OCI-LY3 (cell line): ENCODE results near the gene SRPK2.

Experiments used
- H2AFZ ChIP-seq: fragments of 200-600, 300-600 bp; shearing (Covaris generic); 2 replicates; pipeline ENCODE4 v1.6.0; 2014; ENCODE audit warnings: antibody characterized with exemption, low read depth, low read length
- H3K27ac ChIP-seq: fragments of 200-600, 300-600 bp; sonication (generic); 2 replicates; pipeline ENCODE4 v1.5.1; 2014; ENCODE audit warnings: mild to moderate bottlenecking, low read length, moderate library complexity, mixed read lengths
- H3K27me3 ChIP-seq: fragments of 200-600, 300-600 bp; sonication (generic); 2 replicates; pipeline ENCODE4 v1.6.1; 2014; ENCODE audit warnings: low read depth, low read length, mixed read lengths
- H3K36me3 ChIP-seq: fragments of 200-600, 300-600 bp; sonication (generic); replicated peaks from 2 replicates; pipeline ENCODE3; 2014; ENCODE audit warnings: low read depth, low read length, mixed read lengths
- H3K4me1 ChIP-seq: fragments of 300-600, 200-600 bp; sonication (generic); 2 replicates; pipeline ENCODE4 v1.6.1; 2014; ENCODE audit warnings: low read length, mixed read lengths
- H3K4me2 ChIP-seq: fragments of 200-600, 300-600 bp; sonication (generic); 2 replicates; pipeline ENCODE4 v1.6.1; 2014; ENCODE audit warnings: low read length, mixed read lengths
- H3K4me3 ChIP-seq: fragments of 300-600, 200-600 bp; sonication (generic); 2 replicates; pipeline ENCODE4 v1.5.1; 2014; ENCODE audit warnings: antibody characterized with exemption, mild to moderate bottlenecking, low read length, moderate library complexity
- H3K79me2 ChIP-seq: fragments of 300-600, 200-600 bp; shearing (Covaris generic); 2 replicates; pipeline ENCODE4 v1.6.1; 2014; ENCODE audit warnings: mild to moderate bottlenecking, low read length, mixed read lengths
- H3K9ac ChIP-seq: fragments of 300-600, 200-600 bp; shearing (Covaris generic); 2 replicates; pipeline ENCODE4 v1.6.0; 2014; ENCODE audit warnings: mild to moderate bottlenecking, low read length, moderate library complexity
- H3K9me3 ChIP-seq: fragments of 200-600, 300-600 bp; shearing (Covaris generic); 2 replicates; pipeline ENCODE4 v1.6.1; 2014; ENCODE audit warnings: low read length, mixed read lengths; ENCODE audit not compliant: insufficient read depth
- H4K20me1 ChIP-seq: fragments of 200-600, 300-600 bp; sonication (generic); 2 replicates; pipeline ENCODE4 v1.6.1; 2016; ENCODE audit warnings: low read length, mixed read lengths; ENCODE audit not compliant: insufficient read depth
- EZH2phosphoT487 ChIP-seq: fragments of 200-600 bp; shearing (Covaris generic); IDR thresholded peaks from 2 replicates; pipeline ENCODE4 v1.6.1; 2018; ENCODE audit warnings: antibody characterized with exemption, mixed run types, low read depth
- TF ChIP-seq, protein P1 (sequence below): fragments of 200-600, 300-600 bp; sonication (generic); IDR thresholded peaks from 2 replicates; pipeline ENCODE4 v1.5.1; 2014; ENCODE audit warnings: antibody characterized with exemption, low read length, low read depth

Gene SRPK2

DNA sequence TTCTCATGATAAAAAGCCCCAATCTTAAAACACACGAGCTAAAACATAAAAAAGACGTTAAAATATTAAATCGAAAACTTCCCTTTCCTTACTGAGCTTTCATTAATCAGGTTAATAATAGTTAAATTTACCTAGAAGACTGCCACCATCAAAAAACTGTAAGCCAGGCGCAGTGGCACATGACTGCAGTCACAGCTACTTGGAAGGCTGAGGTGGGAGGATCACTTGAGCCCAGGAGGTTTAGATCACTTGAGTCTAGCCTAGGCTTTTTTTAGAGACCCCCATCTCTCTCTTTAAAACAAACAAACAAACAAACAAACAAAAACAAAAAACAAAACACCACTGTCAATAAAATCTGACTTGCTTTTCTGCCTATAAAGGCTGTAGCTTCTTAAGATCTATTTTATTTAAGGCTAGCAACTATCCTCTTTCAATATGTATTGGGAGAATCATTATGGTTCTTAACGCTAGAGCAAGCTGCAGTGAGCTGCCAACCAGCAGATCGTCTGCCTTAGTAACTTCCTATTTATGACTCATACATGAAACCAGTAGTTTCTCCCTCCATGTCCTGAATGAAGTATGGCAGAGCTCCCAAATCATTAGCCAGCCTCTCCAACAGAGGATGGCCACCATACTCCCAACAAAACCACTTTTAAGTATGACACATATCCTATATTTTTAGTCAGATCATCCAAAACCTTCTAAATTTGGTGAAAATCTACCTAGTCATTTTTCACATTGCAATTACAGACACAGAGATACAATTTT, 163.7 kb downstream of the SRPK2 start:
- Histone ChIP-seq H3K27ac (peak overlapping the region; percentile 45; the same call in 1 of the 2 replicates), H3K79me2 (peaks cover 29% of the 10 kb centered on the region)

DNA sequence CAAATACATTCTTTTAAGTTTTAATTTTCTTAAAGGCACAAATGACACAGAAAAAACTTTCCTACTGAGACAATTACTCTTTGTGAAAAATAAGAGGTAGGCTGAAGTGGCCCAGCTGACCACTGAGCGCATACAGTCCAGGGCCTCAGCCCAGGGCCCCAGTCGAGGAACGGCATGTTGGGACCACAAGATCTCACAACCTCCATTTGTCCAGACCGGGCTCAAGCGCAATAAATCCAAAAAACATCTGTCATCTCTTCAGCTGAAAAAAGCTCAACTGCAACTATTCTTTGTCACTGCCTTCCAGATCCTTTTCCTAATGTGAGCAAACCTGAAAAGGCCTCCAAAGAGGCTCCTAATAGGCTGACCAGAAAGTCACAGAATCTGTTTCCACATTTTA, 165.8 kb downstream of the SRPK2 start:
- Histone ChIP-seq H3K4me3 (no peak overlapping the region), H3K27ac (no peak overlapping the region), H3K9me3 (no peaks in the 10 kb centered on the region), H3K36me3 (no peaks in the 10 kb centered on the region), H3K9ac (no peak overlapping the region), H3K27me3 (no peaks in the 10 kb centered on the region), H3K4me1 (peaks cover 13% of the 10 kb centered on the region), H3K79me2 (peaks cover 29% of the 10 kb centered on the region), H3K4me2 (no peak overlapping the region), H4K20me1 (no peaks in the 10 kb centered on the region; the same call in 1 of the 2 replicates), H2AFZ (no peak overlapping the region)
- TF ChIP-seq EZH2phosphoT487, result no peak
- TF ChIP-seq, protein P1, sequence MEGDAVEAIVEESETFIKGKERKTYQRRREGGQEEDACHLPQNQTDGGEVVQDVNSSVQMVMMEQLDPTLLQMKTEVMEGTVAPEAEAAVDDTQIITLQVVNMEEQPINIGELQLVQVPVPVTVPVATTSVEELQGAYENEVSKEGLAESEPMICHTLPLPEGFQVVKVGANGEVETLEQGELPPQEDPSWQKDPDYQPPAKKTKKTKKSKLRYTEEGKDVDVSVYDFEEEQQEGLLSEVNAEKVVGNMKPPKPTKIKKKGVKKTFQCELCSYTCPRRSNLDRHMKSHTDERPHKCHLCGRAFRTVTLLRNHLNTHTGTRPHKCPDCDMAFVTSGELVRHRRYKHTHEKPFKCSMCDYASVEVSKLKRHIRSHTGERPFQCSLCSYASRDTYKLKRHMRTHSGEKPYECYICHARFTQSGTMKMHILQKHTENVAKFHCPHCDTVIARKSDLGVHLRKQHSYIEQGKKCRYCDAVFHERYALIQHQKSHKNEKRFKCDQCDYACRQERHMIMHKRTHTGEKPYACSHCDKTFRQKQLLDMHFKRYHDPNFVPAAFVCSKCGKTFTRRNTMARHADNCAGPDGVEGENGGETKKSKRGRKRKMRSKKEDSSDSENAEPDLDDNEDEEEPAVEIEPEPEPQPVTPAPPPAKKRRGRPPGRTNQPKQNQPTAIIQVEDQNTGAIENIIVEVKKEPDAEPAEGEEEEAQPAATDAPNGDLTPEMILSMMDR, result no peak

More for the DNA sequence above, 163.7 kb downstream of the SRPK2 start:
- Histone ChIP-seq H2AFZ (no peak overlapping the region), H3K4me2 (peak overlapping the region; percentile 74), H4K20me1 (peaks cover 7% of the 10 kb centered on the region), H3K9me3 (no peaks in the 10 kb centered on the region), H3K4me1 (peaks cover 13% of the 10 kb centered on the region), H3K9ac (peak overlapping the region; percentile 26; the same call in 1 of the 2 replicates), H3K36me3 (no peaks in the 10 kb centered on the region), H3K27me3 (no peaks in the 10 kb centered on the region), H3K4me3 (peak overlapping the region; percentile 40)
- TF ChIP-seq EZH2phosphoT487, result no peak
- TF ChIP-seq, protein P1, result no peak

DNA sequence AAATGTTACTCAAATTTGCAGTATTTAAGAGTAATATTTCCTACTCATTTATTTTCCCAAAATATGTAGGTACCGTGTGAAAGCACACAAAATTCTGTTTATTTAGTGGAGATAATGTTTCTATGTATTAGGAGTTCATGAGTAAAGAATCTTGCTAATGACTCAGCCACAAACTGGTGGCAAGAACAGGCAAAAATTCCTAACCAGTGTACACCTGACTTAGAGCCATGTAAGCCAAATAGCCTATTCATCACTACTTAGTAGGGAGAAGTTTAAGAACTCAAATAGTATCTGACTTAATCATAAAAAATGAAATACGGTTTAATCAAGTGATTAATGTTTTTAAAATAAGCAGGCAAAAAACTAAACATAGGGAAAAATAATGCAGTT, 169.0 kb downstream of the SRPK2 start:
- H3K27me3 ChIP-seq, result no peaks in the 10 kb centered on the region
- H3K4me3 ChIP-seq, result no peak overlapping the region
- peaks cover 31% of the 10 kb centered on the region for H3K79me2 ChIP-seq
- no peaks in the 10 kb centered on the region for H3K36me3 ChIP-seq
- no peak overlapping the region for H3K4me2 ChIP-seq
- H4K20me1 ChIP-seq, result peaks cover 8% of the 10 kb centered on the region
- no peak overlapping the region for H3K9ac ChIP-seq
- H3K4me1 ChIP-seq, result peaks cover 3% of the 10 kb centered on the region
- H3K27ac ChIP-seq, result no peak overlapping the region
- no peak overlapping the region for H2AFZ ChIP-seq
- TF ChIP-seq EZH2phosphoT487, result no peak
- TF ChIP-seq, protein P1, result no peak
- no peaks in the 10 kb centered on the region for H3K9me3 ChIP-seq

DNA sequence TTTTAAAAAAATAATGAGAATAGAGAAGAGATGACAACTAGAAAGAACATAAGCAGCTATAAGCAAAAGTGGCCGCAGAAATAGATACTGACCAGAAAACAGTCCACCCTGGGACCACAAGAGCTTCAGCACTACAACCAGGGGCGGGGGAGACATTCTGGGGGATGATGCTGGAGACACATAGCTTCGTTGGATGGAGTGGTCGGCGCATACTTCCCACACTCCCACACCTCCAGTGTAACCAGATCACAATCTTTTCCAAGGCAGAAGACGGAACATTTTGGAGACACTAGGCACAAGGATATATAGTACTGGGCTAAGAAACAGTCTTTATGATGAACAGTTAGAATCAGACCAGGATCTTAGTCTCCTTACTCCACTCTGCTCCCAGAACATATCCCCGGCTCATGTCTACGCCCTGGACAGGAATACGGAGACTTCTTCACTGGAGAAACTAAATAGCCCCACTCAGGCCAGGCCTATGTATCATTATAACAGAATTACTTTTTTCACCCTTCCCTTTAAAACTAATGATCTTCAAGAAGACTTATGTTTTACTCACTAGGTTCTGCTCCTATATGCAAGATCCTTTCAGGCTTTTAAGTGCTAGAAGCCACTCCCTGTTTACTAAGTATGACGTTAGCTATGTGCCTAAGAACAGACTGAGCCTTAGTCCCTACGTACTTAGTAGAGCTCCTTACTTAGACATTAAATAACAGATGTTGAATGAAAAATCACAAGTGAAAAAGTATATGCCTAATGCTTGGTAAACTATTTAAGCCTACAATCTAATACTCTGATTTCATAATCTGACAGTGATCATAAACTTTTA, 169.6 kb downstream of the SRPK2 start:
- TF ChIP-seq, protein P1, result no peak
- no peak for TF ChIP-seq EZH2phosphoT487
- Histone ChIP-seq H3K27me3 (no peaks in the 10 kb centered on the region), H4K20me1 (peaks cover 14% of the 10 kb centered on the region), H2AFZ (no peak overlapping the region), H3K9me3 (no peaks in the 10 kb centered on the region), H3K4me3 (no peak overlapping the region), H3K9ac (no peak overlapping the region), H3K4me2 (no peak overlapping the region), H3K4me1 (no peaks in the 10 kb centered on the region), H3K36me3 (no peaks in the 10 kb centered on the region), H3K27ac (no peak overlapping the region), H3K79me2 (peaks cover 33% of the 10 kb centered on the region)
